ENCODE data around the gene TDG. TPM values are rescaled to one million over a fixed set of nuclear protein-coding genes. Genes with fewer than 3 reads are reported as not detected.
"Not testable (repeated sequence)": the region's sequence is repeated elsewhere in the genome, so short reads cannot be mapped to it uniquely, and the experiment has no call there.

The TDG gene
- total RNA-seq, 1 donor from 2014 or later, result 27.9 TPM

DNA sequence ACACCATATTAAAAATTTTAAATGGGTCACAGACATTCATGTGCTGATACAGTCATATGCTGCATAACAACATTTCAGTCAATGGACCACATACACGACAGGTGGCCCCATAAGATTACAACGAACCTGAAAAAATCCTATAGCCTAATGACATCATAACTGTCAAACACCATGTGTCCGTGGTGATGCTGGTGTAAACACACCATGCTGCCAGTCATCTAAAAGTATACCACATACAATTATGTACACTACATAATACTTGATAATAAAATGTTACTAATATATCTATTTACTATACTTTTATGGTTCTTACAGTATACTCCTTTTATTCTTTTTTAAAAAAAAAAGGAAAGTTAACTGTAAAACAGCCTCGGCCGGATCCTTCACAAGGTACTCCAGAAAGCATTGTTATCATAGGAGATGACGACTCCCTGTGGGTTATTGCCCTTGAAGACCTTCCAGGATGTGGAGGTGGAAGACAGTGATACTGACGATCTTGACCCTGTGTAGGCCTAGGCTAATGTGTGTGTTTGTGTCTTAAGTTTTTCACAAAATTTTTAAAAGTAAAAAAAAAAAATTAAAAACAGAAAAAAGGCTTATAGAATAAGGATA, 5.0 kb upstream of the TDG start:
- no peak for DNase-seq (ENCODE audit: low read depth, low spot score)

DNA sequence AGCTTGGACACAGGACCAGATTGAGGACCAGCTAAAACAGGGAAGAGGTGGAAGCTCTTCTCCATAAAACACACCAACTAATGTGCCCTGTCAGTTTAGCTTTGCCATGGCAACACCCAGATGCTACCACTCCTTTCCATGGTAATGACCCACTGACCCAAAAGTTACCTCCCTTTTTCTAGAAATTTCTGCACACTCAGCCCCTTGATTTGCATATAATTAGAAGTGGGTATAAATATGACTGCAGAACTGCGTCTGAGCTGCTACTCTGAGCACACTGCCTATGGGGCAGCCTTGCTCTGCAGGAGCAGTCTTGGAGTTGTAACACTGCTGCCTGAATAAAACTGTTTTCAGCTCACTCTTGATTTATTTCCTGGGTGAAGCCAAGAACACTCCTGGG, 3.2 kb upstream of the TDG start:
- DNase-seq (ENCODE audit: low read depth, low spot score), result no peak

DNA sequence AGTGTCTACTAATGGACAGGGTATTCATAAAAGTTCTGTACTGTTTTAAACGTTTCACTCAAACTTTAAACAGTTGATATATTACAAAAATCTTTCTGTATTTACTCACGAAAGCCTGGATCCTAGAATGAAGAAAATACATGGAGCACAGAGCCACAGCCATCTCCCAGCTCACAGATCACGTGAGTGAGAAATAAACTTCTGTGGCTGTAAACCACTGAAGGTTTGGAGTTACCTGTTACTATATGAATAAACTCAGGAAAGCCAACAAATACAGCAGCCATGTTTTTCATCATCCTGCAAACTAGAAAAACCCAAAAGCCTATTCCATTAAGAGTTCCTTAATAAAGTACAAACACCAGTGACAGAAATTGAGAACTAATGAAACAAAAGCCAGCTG, 867 bp upstream of the TDG start:
- DNase-seq (ENCODE audit: low read depth, low spot score), result no peak

DNA sequence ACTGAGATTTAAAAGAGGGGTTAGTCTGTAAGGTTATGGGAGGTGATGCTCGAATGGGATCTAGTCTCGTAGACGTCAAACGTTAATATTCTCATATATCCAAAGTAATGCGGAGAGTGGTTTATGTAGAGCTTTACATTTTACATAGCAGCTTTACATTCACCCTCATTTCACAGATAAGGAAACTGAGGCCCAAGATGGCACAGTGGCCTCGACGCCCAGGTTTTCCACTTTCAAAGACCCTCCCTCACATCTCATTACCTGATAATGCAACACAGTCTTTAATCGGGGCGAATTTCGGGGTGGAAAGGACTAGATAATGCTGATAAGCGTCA, 450 bp upstream of the TDG start:
- DNase-seq (ENCODE audit: low read depth, low spot score), result no peak

DNA sequence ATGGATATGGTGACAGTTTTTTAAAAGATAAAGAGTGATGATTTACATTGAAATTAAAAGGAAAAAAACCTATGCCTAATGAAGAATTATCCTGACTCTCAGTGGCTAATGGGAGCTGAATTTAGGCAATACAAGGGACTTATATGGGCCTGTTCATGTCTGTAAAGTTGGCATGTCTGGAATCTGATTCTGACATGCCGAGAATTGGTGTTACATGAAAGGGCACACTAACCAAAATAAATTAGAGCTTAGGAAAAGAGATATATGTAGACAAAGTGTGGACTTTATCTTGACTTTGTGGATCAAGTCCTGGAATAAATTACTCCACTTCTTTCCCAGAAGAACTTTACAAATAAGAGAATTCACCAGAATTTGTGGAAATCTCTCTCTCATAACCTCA, 1.1 kb downstream of the TDG start:
- DNase-seq (ENCODE audit: low read depth, low spot score), result no peak

DNA sequence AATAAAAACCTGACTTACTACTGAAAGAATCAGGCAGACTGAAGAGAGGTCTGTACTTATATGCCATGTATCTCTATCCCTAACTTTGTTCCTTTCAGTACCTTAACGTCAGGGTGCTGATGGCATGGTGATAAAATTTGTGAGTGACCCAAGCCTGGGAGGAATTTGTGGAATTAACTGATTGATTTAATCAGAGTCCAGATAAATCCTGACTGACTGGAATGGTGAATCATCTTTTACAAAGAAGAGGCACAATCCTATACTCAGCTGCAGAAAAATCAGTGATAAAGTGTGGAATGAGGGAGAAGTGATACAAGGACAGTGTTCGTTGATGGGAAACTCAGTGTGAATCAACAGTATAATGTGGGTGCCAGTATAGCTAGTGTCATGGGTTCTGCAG, 3.7 kb downstream of the TDG start:
- DNase-seq (ENCODE audit: low read depth, low spot score), result no peak

DNA sequence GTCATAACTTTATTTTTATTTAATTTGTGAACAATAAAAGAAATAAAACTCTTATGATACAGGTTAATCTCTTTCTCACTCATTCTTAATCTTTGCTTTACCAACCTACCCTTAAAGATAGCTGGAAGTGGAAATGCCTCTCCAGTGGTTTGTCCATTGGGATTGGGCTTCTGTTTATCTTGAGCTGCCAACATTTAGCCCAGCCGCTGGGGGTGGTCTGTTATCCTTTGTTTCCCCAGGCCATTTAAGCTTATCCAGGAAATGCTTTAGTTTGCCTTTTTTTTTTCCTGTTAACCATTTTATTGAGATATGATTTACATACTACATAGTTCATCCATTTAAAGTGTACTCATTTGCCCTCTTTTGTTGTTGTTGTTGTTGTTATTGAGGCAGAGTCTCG, 8.2 kb downstream of the TDG start:
- DNase-seq (ENCODE audit: low read depth, low spot score), result no peak

DNA sequence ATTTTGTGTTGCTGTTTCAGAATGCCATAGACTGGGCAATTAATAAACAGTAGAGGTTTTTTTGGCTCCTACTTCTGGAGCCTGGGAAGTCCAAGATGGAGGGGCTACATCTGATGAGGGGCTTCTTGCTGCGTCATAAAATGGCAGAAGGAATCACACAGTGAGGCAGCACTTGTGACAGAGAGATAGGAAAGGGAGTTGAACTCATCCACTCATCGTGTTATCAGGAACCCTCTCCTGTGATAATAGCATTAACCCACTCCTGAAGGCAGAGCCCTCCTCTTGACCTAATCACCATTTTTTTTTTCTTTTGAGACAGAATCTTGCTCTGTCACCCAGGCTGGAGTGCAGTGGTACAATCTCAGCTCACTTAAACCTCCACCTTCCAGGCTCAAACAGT, 9.7 kb downstream of the TDG start:
- DNase-seq (ENCODE audit: low read depth, low spot score), result no peak

DNA sequence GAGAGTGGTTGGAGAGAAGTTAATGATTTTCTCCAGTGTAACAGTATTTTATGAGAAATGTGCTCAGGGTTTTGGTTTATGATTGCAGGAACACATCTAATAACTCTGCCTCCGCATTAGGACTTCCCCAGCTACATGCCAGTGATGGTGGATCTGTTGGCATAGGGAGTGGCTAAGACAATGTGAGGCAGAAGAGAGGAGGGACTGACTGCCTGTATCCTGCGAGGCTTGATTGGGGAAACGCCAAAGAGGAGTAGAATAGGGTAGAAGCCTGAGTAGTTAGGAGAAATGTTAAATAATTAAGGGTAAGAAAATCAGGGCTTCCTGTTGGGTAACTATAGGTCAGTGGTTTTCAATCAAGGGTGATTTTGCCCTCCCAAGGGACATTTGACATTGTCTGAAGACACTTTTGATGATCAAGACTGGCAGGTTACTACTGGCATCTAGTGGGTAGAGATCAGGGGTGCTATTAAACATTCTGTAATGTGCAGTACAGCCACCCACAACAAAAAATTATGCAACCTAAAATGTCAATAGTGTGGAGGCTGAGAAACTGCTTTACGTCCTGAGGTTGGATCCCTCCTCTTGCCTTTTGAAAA, 12.8 kb downstream of the TDG start:
- DNase-seq (ENCODE audit: low read depth, low spot score), result no peak

DNA sequence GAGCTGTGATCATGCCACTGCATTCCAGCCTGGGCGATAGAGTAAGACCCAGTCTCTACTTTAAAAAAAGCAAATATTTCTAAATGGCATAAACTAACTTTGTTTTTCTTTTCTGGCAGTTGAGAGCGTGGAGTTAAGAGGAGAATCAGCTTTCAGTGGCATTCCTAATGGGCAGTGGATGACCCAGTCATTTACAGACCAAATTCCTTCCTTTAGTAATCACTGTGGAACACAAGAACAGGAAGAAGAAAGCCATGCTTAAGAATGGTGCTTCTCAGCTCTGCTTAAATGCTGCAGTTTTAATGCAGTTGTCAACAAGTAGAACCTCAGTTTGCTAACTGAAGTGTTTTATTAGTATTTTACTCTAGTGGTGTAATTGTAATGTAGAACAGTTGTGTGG, 21.2 kb downstream of the TDG start:
- no peak for DNase-seq (ENCODE audit: low read depth, low spot score)

DNA sequence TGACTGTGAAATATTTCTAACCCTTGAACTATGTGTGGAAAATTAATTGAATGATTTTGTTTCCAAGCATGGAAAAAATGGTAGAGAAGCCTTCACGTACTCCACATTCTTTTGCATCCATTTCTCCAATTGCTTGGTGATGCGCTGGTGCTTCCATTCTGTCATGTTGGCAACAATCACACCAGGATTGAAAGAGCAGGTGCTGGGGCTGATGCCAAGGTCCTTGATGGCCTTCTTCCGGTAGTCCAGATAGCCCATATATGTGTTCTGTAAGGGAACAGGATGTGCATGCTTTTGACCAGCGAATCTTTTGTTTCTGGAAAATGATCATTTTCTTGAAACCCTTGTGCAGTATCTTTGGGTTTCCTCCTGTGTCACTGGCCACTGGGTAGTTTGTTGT, 28.6 kb downstream of the TDG start:
- no peak for DNase-seq (ENCODE audit: low read depth, low spot score)

DNA sequence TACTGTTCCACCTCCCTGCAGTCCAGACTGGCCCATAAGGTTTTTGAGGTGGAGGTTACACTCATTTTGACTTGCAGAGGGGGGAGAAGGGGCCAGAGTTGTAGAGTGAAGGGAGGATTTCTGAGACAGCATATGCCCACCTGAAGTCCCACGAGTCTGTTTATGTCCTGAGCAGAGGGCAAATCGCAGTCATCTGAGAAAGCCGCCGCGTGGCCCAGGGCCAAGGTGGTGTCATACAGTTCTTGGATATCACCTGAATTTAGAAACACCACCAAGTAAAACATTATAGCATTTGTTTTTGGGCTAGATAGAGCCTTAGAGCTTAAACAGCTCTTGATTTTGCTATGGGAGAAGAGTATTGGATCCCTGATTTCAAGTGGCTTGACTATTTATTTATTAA, 30.9 kb downstream of the TDG start:
- no peak for DNase-seq (ENCODE audit: low read depth, low spot score)

DNA sequence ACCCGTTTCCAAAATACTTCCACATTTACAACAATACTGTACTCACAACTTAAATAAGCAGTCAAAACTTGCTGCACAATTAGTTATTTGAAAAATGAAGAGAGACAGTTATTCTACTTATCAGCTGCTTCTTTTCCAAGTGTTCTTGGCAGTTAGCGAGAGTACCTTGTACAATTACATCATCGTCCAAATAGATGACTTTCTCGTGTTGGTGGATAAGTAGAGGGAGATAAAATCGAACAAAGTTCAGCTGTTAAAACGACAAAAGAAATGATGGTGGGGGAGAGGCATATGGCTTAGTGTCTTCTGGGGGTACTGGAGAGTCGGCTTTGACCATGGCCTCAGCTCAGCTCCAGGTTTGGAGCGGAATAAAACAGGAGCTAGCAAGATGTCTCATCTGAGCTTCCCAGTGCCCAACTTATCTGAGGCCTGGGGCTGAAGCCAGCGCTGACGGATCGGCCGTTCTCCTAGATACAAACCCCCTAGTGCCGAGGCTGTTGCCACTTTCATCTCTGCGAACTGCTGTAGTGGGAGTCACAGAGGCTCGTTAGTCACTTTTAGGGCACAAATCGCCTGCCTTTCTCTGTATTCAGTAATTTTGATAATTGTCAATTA, 31.7 kb downstream of the TDG start:
- DNase-seq (ENCODE audit: low read depth, low spot score), result no peak

DNA sequence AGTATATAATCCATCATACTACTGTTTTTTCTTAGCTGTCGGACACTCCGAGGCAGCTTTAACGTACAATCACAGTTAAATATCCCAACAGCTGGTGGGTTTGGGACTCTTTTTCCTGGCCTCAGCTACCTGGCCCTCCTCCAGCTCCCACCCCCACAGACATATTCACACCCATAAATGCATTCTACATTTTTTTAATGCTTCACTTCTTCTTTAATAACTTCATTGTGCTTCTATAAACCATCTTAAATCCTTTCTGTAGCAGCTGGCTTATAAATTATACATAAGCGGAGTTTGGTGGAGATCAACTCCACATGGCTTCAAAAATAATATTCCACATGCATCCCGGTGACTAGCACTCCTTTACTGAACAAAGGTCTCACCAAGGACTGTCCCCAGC, 33.3 kb downstream of the TDG start:
- DNase-seq (ENCODE audit: low read depth, low spot score), result no peak

DNA sequence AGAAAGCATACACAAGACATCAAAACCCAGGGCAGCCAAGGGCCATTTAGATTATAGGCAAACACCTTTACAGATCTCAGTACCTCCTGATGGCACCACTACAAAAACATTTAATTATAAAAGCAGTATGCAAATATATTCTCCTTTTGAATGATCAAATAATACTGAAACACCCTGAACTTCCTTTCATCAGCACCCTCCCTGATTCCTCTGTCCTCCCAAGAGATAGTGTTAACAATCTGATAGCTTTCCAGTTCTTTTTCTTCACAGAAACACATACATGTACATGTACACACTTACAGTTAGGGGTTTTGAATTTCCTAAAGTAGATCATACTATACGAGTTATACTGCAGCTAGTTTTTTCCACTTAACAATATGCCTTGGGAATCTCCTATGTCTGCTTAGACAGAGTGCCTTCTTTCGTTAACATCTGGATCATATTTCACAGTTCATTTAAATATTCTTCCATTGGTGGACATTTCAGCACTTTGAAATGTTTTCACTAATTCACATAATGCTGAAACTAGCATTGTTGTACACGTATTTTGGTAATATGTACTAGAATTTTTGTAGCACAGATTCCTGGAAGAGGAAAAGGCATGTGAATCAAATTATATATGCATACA, 35.2 kb downstream of the TDG start:
- no peak for DNase-seq (ENCODE audit: low read depth, low spot score)

DNA sequence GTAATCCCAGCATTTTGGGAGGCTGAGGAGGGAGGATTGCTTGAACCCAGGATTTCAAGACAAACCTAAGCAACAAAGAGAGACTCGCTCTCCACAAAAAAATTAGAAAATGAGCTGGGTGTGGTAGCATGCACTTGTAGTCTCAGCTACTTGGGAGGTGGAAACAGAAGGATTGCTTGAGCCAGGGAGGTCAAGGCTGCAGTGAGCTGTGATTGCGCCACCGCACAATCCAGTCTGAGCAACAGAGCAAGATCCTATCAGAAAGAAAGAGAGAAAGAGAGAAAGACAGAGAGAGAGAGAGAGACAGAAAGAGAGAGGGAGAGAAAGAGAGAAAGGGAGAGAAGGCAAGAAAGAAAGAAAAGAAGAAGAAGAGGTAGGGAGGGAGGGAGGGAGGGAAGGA, 37.0 kb downstream of the TDG start:
- no peak for DNase-seq (ENCODE audit: low read depth, low spot score)

DNA sequence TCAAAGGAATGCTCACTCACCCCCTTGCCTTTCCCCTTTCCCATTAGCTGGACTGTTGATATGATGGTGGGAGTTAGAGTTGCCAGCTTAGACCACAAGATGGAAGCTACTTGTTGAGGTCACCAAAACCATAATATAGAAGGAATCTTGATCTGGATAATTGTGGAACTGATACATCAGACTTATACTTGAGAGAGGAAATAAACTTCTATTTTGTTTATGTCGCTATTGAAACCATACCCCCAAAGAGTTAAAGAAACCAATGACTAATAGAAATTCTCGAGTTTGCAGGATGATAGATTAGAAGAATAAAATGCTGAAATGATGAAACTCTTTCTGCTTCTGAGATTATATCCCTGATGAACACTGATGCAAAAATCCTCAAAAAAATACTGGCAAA, 37.9 kb downstream of the TDG start:
- no peak for DNase-seq (ENCODE audit: low read depth, low spot score)

DNA sequence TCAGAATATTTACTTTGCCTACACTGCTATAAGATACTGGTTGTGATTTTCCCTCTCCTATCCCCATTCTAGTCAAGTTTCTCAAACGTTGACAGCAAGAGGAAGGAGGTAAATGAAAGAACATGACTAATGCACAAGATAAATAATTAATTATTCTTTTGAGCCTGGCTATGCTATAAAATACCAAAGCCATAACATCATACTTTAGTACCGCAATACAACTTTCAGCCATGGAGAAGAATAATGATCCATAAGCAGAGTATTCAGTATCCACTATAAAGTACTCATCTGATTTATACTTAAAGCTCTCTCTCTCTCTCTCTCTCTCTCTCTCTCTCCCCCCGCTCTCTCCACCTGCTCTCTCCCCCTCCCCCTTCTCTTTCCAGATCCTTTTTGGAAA, 41.3 kb downstream of the TDG start:
- peak; percentile 22 for DNase-seq (ENCODE audit: low read depth, low spot score)

DNA sequence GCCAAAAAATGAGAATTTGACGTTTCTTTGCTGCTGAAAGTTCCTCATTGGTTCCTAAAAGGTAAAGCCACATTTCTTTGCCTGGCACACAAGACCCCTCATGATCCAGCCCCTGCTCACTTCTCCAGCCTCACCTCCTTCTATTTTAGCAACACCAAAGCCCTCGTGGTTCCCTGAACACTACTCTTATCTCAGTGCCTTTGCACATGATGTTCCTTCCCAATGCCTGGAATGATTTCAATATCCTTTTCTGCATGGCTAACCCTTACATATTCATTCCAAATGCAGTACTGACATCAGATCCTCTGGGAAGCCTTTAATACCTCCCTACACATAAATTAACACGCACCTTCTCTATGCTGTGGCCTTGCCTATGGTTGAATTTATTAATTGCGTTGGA, 44.4 kb downstream of the TDG start:
- no peak for DNase-seq (ENCODE audit: low read depth, low spot score)

DNA sequence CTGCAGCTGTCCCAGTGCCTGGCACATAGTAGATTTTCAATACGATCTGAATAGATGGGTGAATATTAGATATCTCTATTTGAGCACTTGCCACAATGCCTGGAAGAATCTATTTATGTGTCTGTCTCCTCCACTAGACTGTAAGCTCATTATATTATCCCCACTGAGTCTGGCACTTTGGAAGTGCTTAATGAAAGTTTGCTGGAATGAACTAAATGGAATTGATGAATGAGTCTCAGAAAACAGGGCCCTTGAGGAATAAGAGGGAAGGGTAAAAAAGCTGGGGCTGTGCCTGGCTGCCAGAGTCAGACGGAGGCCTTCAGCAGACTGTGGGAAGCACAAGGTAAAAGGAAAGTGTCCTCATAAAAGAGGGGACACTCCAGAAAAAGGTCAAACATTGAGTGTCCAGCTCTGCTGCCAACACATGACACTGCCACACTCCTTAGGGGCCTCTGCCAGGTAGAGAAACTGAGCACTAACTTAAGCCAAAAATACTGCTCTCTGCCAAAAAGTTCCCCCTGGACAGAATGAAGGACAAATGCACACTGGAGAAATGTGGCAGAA, 45.0 kb downstream of the TDG start:
- no peak for DNase-seq (ENCODE audit: low read depth, low spot score)

DNA sequence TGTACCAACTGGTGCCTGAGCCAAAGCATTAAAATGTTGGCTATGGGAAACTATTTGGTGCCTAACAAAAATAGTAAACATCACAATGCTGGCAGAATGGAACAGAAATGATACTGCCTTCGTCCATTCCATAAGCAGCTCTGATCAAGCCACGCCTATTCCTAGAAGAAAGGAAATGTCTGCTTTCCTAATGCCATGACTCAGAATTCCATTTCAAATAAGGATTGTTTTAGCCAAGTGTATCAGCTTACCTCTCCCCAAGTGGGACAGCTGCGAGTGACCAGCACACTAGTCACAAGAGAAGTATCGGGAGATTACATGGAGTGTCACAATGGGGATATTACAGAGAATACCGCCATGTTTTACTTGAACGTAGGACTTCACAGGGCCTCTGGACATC, 45.6 kb downstream of the TDG start:
- DNase-seq (ENCODE audit: low read depth, low spot score), result peak; percentile 85

DNA sequence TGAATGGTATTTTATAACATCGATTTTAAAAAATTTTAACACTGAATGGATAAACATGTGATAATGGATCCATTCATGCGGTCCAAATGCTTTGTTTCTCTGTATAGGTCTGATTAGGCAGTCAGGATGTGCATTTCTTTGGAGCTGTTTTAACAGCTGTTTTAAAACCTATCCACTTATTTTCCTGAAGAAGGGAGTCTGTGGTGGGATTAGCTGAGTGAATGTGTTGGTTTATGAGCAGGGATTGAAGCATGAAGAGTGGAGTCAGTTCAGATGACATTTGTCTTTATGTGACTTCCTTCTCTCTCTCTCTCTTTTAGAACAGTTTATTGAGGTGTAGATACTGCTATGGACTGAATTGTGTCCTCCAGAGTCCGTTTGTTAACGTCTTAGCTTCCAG, 46.7 kb downstream of the TDG start:
- DNase-seq (ENCODE audit: low read depth, low spot score), result no peak

DNA sequence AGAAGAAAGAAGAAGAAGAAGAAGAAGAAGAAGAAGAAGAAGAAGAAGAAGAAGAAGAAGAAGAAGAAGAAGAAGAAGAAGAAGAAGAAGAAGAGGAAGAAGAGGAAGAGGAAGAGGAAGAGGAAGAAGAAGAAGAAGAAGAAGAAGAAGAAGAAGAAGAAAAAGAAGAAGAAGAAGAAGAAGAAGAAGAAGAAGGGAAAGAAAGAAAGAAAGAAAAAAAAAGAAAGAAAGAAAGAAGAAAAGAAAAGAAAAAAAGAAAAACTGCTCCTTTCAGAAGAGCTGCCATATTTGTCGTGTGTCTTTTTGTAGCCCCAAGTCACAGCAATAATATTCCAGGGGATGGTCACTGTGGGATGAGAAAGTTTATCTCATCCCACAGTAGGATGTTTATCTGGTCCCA, 56.2 kb downstream of the TDG start:
- not testable (repeated sequence) for DNase-seq (ENCODE audit: low read depth, low spot score)
